Skeletal muscle tissue (tissue), 4 donors: ENCODE measurements around the gene AFDN. TPM values are rescaled to one million over a fixed set of nuclear protein-coding genes. Genes with fewer than 3 reads are reported as not detected.

Experiments used
- H3K27ac ChIP-seq: one replicate; pipeline ENCODE4 v1.7.0; 2013; ENCODE audit warnings: mild to moderate bottlenecking, low read depth, low read length, inconsistent platforms
- H3K27me3 ChIP-seq, 3 donors: one replicate each; pipeline ENCODE4 v1.7.0; 2013; ENCODE audit warnings: low read length in 3 of 3; ENCODE audit not compliant: control insufficient read depth in 3 of 3, insufficient read depth in 3 of 3
- H3K36me3 ChIP-seq, 3 donors: one replicate each; pipeline ENCODE4 v1.7.0; 2013; ENCODE audit warnings: low read length in 3 of 3; ENCODE audit not compliant: control insufficient read depth in 3 of 3, insufficient read depth in 3 of 3
- H3K4me1 ChIP-seq, 3 donors: one replicate each; pipeline ENCODE4 v1.7.0; 2013; ENCODE audit warnings: low read length in 3 of 3, mild to moderate bottlenecking in 3 of 3; ENCODE audit not compliant: control insufficient read depth in 3 of 3, insufficient read depth in 3 of 3
- H3K4me3 ChIP-seq, 3 donors: one replicate each; pipeline ENCODE4 v1.7.0; 2013; ENCODE audit warnings: low read length in 3 of 3
- H3K9ac ChIP-seq, 3 donors: one replicate each; pipeline ENCODE4 v1.7.0; 2013; ENCODE audit warnings: low read length in 3 of 3, mild to moderate bottlenecking in 3 of 3, moderate library complexity in 2 of 3, low read depth in 1 of 3
- H3K9me3 ChIP-seq, 3 donors: one replicate each; pipeline ENCODE4 v1.7.0; 2013; ENCODE audit warnings: low read length in 3 of 3; ENCODE audit not compliant: control insufficient read depth in 3 of 3
- total RNA-seq: library from RNA; depleted of rRNA; stranded (reverse); fragments of >200 nt; gene quantifications from one replicate; pipeline ENCODE4 v1.2.3, GENCODE V29; 2014
- donor health status: Osteomylitis.

The AFDN gene
- total RNA-seq, 1 donor from 2014 or later, result 40.7 TPM

GRCh38 chr6:168020242-168020641 lies 193.5 kb downstream of the AFDN start:
- no peaks in the 10 kb centered on the region for H3K9me3 ChIP-seq
- H3K9ac ChIP-seq, result no peak overlapping the region
- H3K27ac ChIP-seq, result no peak overlapping the region
- peaks cover 2 to 12% (median 11%) of the 10 kb centered on the region in 3 donors for H3K27me3 ChIP-seq
- H3K4me3 ChIP-seq, result no peak overlapping the region
- peaks cover 0 to 2% (median 0%) of the 10 kb centered on the region in 3 donors for H3K4me1 ChIP-seq
- no peaks in the 10 kb centered on the region for H3K36me3 ChIP-seq

- H3K36me3 ChIP-seq, result no peaks in the 10 kb centered on the region
- no peak overlapping the region for H3K27ac ChIP-seq
These were observed 194.9 kb downstream of the AFDN start for GRCh38 chr6:168021581-168021980.

More at GRCh38 chr6:168021581-168021980, 194.9 kb downstream of the AFDN start:
- Histone ChIP-seq H3K27me3 (peaks cover 6 to 10% (median 8%) of the 10 kb centered on the region in 3 donors), H3K4me1 (no peaks in the 10 kb centered on the region), H3K9me3 (no peaks in the 10 kb centered on the region), H3K4me3 (no peak overlapping the region), H3K9ac (no peak overlapping the region)

Other genes with a start within 250 kb of the AFDN start
- not detected for gene KIF25, start 170.8 kb downstream of the AFDN start, total RNA-seq